GM12865 (cell line): Measurements from ENCODE around the gene GCNT4.
A peak's percentile ranks its signal among the peaks of the same experiment; 100 is the strongest.

ENCODE experiments used
- DNase-seq: peaks from one replicate; pipeline ENCODE4 v3.0.0; 2010; ENCODE audit warnings: low read depth
- H3K4me3 ChIP-seq: 2 replicates; pipeline ENCODE4 v1.5.1; 2011; ENCODE audit warnings: mild to moderate bottlenecking, low read depth, low read length, control low read depth
- TF ChIP-seq, protein P1 (sequence below): IDR thresholded peaks from 2 replicates; pipeline ENCODE4 v1.5.1; 2011; ENCODE audit warnings: low read length, control low read depth, low read depth, inconsistent platforms; ENCODE audit not compliant: insufficient read depth; ENCODE audit errors: missing control alignments

Gene GCNT4

DNA sequence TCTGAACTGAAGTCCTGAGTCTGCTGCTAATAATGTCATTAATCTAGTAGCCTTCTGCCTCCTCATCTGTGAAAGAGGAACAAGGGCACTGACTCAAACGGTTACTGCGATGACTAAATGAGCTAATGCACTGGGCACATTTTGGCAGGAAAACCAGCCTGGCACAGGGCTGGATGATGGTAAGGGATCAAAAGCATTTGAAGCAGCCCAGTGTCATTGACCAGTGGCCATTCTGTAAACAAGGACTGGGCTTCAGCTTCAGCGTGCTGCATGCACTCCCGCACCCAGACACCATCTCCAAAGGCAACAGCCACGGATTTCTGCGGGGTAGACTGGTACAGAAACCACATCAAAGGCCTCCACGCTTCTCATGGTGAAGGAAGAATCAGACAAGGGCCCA, 8.0 kb downstream of the GCNT4 start:
- no peak overlapping the region for H3K4me3 ChIP-seq
- TF ChIP-seq, protein P1, sequence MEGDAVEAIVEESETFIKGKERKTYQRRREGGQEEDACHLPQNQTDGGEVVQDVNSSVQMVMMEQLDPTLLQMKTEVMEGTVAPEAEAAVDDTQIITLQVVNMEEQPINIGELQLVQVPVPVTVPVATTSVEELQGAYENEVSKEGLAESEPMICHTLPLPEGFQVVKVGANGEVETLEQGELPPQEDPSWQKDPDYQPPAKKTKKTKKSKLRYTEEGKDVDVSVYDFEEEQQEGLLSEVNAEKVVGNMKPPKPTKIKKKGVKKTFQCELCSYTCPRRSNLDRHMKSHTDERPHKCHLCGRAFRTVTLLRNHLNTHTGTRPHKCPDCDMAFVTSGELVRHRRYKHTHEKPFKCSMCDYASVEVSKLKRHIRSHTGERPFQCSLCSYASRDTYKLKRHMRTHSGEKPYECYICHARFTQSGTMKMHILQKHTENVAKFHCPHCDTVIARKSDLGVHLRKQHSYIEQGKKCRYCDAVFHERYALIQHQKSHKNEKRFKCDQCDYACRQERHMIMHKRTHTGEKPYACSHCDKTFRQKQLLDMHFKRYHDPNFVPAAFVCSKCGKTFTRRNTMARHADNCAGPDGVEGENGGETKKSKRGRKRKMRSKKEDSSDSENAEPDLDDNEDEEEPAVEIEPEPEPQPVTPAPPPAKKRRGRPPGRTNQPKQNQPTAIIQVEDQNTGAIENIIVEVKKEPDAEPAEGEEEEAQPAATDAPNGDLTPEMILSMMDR: no peak
- peak; percentile 6 for DNase-seq

DNA sequence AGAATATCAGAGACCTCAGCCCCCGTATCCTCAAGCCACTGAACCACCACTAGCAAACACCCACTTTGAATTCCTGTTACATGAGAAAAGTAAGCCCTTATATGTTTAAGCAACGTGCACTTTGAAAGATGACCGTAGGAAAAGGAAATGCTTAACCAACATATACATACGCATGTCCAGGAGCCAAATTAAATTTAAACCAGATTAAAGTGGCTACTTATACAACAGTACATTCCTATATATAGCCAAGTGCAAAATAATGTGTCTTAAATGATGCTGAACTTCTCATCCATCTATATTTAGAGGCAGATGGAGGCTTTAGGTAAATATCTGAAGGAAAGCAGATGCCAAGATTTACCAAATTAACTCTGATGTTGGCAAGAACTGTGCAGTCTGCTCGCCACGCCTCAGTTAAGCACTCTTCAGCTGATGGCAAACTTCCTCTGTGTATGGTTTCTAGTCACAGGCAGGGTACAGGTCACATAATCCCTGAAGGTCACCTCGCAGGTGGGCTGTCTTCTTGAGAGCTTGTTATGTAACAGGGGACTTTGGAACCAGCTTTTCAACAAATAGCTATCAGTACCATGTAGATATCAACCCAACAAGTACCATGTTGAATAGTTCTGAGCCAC, 8.6 kb downstream of the GCNT4 start:
- no peak for DNase-seq
- TF ChIP-seq, protein P1: no peak
- H3K4me3 ChIP-seq: no peak overlapping the region

DNA sequence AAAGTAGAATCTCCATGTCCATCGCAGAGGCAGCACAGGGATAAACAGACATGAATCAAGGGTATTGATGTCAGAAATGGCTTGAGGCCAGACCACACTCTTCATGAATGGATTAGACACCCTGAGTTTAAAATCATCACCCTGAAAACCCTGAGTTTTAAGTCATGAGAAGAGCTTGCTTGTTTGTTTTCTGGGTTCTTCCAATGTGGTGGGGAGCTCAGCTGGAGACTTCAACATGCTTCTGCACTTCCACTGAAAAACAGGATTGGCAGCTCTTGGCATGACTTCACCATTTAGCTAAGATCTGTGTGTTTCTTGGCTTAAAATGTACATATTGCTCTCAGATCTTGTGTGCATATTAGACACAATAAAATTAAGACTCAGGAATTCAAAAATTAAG, 9.8 kb downstream of the GCNT4 start:
- TF ChIP-seq, protein P1: no peak
- no peak for DNase-seq
- H3K4me3 ChIP-seq: no peak overlapping the region

DNA sequence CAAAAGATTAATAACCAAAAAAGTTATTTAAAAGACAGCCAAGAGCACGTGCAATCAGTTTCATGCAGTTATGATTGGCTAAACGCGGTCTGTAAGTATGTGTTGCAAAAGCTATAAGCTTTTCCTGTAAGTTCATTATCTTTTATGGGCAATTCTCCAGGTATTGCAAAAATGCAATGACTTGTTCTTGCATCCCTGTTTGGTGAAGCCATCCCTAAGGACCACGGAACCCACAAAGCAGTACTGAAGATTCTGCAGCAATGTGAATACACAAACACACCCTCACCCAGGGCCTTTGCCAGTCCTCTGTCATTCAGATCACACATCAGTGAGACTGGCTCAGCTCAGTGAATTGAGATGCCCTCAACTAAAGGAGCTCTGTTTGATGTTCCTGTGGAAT, 11.4 kb downstream of the GCNT4 start:
- DNase-seq: no peak
- H3K4me3 ChIP-seq: no peak overlapping the region
- TF ChIP-seq, protein P1: no peak

DNA sequence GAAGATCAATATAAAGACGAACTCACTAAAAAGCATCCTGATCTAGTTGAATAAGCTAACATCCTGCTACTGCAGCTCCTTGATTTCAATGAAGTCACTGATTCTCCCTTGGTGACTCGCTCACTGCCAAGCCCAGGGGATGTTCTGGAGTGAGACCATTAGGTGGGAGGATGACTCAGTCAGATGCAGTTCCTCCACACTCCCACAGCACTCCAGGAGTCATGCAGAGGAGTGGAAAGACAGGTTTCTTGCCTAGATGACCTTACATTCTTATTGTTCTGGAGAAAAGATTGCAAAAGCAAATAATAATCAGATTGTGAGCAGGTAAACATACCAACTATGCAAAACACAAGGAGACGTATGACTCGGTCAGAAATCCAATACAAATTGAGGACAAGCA, 15.3 kb downstream of the GCNT4 start:
- H3K4me3 ChIP-seq: no peak overlapping the region
- no peak for DNase-seq
- TF ChIP-seq, protein P1: no peak

DNA sequence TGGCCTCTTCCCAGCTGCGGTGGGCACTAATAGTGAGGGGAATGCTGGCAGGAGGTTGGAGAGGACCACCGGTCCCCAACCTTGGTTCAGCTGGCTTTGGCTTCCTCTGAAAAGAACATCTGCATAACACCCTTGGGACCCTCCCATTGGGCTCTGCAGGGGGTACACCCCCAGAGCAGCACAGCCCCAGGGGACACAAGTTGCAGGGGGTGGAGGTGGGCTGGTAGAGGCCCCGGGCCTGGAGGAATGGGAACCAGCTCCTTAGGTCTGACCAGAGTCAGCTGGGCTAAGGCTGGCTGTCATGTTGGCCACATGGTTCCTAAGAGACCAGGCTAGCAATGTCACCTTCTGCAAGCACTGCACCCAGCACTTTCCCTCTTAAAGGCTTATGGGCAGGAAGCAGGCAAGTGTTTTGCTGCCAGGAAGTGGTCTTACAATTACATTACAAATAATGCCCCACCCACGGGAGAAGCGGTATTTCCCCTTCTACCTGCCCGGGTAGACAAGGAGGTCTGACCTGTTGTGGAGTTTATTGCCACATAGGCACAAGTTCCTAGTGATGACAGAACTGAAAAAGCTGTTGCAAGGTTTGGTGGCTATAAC, 18.1 kb downstream of the GCNT4 start:
- H3K4me3 ChIP-seq: no peak overlapping the region
- TF ChIP-seq, protein P1: no peak
- DNase-seq: peak; percentile 20

DNA sequence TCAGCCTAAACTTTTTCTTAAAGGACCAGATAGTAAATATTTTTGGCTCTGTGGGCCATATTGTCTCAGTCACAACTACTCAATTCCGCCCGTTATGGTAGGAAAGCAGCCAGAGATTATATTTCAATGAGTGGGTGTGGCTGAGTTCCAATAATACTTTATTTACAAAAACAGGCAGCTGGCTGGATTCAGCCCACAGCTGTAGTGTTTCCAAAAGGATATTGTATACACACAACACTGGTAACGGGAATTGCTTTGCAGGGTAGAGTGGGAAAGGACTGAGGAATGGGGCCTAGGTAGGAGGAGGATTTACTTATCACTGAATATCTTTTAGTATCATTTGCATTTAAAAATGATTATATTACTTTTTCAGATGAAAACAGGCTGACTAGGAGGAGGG, 21.0 kb downstream of the GCNT4 start:
- H3K4me3 ChIP-seq: no peak overlapping the region
- TF ChIP-seq, protein P1: no peak
- DNase-seq: no peak
